Stimulated activated CD8-positive, alpha-beta memory T cell treated with anti-CD3 and anti-CD28 coated beads, Interleukin-4, amount 100 ng/mL, for 1 hour (primary cell): ENCODE results near the gene PARVG.

Experiments used
- DNase-seq, 2 donors: peaks; one replicate each; pipeline ENCODE4 v3.0.0-alpha.2; 2020; ENCODE audit warnings: low read depth in 2 of 2, low spot score in 1 of 2

PARVG gene, protein sequence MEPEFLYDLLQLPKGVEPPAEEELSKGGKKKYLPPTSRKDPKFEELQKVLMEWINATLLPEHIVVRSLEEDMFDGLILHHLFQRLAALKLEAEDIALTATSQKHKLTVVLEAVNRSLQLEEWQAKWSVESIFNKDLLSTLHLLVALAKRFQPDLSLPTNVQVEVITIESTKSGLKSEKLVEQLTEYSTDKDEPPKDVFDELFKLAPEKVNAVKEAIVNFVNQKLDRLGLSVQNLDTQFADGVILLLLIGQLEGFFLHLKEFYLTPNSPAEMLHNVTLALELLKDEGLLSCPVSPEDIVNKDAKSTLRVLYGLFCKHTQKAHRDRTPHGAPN

DNA sequence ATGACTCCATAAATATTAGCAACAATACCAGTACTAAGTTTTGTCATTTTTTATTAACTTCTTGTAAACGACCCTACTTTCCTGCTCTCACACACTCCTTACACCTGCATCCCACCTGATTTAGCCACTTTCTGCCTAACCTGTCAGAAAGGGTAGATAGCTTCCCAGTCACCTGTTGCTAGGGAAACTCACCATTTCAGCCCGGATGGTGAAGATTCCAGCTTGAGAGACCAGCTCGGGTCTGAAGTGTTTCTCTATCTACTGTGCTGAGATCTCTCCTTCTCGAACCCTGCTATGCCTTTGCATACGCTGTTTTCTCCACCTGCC is at the start of gene PARVG:
Gene PARVG, plus strand, starts transcription at position 220 of the 327 bp plus-strand sequence. CDS start 2,405 bp downstream, outside the sequence.
- no peak for DNase-seq

DNA sequence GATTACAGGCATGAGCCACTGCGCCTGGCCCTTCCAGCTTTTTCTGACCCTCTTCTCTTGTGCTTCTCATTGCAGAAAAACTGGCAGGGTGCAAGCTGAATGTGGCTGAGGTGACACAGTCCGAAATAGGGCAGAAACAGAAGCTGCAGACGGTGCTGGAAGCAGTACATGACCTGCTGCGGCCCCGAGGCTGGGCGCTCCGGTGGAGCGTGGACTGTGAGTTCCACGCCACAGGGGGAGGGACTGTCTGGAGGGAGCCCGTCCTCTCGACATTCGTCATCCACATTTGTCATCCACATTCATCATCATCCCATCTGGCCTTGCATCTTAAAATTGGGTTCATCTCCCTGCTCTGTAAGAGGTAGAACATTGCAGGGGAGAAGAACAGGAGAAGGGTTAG is 49.3 kb upstream of the PARVG start:
- no peak for DNase-seq

DNA sequence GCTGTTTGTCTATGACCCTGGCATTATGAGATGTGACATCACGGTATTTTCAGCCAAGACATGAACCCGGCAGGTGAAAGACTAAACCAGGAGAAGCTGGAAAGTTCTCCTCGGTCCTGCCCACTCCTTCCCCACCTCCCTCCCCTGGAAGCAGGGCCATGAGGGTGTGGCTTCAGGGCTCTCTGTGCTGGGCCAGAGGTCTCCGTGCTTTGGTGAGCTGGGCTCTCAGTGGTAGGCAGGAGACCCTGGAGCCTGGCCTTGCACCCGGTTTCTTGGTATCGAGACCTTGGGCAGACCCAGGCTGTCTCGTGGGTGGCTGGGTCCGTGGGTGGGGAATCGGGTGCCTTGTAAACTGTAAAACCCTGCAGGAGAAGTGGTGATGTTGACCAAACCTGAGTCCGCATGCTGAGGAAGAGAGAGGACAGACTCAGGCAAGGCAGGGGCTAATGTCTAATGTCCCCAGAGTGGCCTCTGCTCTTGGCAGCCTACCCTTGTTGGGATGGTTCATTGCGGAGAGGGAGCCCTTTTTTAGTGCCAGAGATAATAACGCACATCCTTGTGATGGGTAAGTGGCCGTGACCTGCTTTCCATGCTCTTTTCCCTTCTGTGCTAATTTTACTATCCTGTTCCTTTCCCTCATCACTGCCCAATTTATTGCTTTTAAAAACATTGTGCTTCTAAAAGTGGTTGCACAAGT is 48.6 kb upstream of the PARVG start:
- DNase-seq = no peak

DNA sequence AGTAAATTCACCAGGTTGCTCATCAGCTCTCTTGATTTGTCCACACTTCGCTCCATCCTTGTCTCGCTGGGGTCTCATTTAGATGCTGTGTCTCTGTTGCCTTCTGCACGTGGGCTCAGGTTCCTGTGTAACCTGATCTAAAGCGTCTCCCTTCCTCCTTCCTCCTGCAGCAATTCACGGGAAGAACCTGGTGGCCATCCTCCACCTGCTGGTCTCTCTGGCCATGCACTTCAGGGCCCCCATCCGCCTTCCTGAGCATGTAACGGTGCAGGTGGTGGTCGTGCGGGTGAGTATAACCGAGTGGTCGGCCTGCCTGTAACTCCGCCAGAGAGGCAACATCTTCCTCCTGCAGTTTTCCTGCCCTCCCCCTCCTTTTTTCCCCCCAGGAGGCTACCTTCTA is 48.0 kb upstream of the PARVG start:
- DNase-seq = no peak

DNA sequence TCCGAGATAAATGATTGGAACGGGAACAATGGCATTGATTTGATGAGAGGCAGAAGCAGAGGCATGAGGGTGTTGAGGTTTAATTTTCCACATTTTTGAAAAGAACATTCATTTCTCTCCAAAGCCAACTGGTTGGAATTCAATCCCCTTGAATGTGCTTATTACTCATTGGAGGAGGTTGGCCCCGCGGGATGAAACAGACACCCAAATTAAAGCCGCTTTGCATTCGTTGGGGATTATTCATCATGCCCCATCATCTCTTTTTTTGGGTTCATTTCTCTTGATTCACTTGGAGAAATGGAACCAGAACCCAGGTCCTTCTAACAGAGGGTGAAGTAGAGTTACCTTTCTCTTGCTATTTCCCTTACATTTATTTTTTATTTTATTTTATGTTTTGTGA is 47.6 kb upstream of the PARVG start:
- DNase-seq = no peak

DNA sequence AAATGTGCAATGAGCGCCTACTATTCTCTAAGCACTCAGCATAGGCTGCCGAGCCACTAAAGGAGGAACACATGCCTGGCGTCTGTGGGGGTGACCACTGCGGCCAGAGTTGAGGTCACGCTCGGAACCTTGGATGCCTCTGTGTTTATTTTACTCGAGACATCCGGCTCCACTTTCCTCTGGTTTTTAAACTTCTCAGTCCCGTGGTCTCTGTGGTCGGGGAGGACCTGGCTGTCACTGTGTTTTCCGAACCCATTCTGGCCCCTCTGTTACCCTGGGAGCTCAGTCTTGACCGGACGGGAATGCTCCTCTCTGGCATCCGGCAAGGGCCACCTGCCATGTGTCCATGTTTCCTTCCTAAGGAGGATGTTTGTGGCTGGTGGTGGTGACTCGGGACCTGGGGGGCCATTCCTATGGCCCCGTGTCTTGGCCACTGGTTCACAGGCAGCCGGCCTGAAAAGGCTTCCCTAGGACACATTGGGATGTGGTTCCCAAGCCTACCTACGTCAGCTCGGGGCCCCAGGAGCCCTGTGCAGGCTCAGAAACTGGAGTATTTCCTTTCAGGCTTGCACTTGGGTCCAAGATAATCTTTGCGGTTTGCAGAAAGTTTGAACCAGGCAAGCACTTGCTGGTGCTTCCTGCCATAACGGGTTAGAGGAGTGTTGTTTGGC is 46.7 kb upstream of the PARVG start:
- no peak for DNase-seq

DNA sequence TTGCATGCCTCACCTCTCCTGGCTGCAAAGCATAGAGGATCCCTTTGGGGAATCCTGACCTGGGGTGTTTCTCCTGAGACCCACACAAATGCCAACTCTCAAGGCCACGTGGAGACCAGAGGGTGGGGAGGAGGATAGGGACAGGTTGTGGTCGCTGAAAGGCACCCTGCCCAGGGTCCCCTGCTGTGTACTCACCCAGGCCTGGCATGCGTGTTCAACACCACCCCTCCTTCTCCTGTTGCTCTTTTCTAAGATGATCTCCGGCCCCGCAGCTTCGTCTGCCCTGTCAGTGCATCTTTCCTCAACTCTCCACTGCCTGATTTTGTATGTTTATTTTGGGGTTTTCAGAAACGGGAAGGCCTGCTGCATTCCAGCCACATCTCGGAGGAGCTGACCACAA is 44.6 kb upstream of the PARVG start:
- no peak for DNase-seq

DNA sequence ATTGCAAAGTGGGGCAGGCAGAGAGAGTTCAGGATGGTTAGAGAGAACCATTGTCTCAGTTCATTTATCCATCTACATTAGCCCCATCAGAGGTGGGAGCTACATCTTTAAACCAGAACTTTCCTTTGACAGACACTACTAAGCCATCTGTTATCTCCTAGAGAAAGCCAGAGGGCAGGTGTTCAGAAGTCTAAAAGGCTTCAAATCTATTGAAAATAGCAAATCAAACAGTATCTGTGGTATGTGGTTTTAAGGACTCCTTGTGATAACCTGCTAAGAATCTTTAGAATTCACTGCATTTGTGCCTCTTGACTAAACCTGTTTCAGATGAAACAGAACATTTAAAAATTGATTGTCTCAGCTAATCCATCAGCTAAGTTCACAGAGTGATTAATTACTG is 43.9 kb upstream of the PARVG start:
- DNase-seq = no peak

DNA sequence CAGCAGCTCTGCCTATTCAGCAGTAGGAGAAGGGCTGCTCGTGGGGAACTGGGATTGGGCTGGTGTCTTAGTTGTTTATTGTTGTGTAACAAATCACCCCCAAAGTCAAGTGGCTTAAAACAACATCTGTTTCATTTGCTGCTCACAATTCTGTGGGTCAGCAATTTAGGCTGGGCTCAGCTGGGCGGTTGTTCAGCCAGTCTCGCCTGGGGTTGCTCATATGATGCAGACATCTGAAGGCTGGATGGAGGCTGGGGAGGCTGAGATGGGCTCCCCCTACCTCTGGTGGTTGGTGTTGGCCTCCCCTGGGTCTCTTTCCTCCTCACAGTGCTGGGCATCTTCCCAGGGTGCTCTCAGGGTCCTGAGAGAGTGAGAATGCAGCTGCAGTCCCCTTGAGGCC is 43.3 kb upstream of the PARVG start:
- DNase-seq = no peak

DNA sequence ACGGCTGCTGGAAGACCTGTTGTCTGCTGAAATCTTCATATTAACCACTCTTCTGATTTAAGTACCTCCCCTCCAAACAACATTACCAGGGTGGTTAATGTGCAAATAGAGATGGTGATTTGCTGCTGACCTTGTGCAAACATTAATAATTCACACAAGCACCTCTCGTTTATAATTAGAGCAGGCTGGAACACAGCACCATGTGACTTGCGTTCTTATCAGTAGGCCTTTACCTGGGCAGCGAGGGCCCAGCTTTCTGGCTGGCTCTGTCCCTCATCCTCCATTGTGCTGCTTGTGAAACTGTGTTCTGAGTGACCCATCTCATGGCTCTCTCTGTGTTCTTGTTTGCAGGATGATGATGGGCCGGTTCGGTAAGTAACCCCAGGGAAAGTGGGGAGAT is 41.0 kb upstream of the PARVG start:
- DNase-seq = no peak

DNA sequence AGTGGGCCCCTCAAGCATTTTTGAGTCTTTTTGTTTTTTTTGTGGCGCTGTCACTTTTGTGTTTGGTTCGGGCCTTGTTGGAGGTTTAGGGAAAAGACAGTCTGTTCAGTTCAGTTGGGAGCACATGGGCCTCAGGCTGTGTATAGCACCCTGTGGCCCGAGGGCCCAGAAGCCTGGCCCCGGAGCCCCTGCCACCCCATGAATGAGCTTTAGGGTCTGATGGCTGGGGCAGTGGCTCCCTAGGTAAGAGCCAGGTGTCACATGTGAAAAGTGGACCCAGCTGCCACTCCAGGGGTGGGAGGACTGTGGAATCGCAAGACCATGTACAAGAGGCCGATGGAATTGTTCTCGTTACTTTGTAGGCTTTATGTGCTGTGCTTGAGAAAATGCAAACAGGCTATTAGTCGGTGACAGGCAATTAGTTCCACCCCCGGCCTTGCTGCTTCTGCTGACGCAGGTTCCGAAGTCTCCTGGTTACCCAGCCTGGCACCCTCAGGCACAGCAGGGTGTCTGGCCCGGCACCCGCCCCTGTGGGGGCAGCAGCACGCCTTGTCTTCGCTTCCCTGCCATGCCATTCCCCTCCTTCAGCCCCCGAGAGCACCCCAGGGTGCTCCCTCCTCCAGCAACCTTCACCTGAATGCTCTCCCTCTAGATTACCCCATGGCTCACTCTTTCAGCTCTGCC is 38.2 kb upstream of the PARVG start:
- no peak for DNase-seq

DNA sequence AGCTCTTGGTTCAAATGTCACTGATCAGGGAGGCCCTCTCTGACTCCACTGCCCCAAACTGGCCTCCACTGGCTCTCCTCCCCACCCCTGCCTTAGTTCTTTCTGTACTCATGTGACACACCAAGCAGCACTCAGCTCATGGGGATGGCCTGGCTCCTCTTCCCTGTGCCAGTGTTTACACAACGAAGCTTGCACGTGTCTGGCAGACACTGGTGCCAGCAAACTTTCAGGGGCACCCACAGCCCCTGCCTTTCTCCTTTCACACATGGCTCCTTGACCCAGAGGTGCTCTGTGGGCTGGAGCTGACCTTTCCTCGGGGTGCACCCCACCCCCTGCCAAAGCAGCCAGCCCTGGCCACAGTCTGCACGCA is 37.6 kb upstream of the PARVG start:
- no peak for DNase-seq

DNA sequence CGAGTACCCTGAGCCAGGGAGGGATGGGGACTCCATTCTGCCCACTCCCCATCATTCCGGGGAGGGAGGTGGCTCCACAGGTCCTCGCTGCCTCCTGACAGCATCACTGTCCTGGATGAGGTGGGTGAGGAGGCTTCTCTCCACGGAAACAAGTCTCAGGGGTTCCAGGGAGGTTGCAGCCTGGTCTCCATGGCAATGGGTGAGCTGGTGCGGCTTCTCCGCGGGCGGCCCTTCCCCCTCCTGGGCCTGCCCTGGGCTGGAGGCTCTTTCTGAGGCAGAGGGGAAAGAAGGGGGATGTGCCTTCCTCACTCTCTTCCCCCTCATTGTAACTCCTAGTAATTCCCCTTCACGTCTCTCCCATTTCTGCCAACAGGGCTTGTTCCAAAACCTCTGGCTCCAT is 37.1 kb upstream of the PARVG start:
- no peak for DNase-seq

DNA sequence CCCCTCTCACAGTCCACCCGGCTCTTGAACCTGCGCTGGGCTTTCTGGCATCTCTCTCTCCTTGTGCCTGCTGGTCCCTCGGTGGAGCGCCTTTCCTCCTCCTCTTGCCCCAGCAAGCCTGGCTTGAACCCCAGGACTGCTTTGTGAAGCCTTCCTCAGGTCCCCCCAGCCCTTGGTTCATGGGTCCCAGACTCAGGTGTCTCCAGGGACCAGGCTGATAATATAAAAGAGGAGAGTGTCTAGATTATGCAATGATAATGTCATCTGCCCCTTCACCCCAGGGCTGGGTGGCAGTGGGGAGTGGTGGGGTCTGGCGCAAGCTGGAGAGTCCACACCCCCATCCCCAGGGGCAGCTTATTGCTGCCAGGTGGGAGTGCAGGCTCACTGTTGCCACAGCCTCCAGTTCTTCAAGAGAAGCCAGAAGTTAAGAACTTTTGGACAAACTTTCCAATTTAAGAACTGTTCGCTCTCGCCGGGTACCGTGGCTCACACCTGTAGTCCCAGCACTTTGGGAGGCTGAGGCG is 36.6 kb upstream of the PARVG start:
- no peak for DNase-seq

DNA sequence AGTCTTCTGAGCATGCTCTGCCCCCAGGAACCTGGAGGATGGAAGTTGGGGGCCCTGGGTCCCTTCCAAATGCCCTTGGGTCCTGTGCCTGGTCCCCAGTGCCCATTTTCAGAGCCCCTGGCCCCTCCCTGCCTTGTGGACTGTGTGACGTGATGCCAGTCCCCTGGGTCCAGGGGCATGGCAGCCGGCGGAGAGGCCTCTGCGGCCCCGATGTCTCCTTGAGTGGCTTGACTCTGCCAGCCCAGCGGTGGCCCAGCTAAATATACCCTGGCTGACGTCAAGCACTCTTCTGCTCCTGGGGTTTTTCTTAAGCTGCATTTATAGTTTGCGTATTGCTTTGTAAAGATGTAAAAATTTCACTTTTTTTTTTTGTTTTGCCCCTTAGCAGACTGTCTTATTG is 35.2 kb upstream of the PARVG start:
- DNase-seq = no peak

DNA sequence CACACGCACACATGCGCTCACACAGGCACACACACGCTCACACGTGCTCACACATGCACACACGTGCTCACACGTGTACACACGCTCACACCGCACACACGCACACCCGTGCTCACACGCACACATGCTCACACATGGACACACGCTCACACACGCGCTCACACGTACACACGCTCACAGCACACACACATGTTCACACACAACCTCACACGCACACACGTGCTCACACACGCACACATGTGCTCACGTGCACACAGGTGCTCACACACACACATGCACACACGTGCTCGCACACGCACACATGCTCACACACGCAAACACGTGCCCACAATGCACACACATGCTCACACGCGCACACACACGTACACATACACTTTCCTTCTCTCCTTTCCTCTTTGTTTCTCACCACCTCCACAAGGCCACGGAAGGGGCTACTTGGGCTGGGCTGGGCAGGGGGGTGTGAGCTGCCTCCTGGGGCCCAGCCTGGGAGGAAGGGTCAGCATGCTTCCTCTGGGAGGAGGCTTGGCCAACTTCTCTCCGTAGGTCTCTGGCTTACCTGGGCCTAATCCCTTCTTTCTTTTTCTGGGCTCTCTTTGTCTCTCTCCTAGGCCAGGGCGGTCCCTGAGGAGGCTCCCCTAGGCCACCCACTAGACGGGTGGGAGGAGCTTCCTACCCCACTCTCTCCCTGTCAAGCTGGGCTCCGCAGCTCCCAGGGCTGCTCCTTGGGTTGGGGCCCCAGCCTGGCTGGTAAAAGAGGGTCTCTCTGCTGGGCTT is 34.5 kb upstream of the PARVG start:
- DNase-seq = no peak

DNA sequence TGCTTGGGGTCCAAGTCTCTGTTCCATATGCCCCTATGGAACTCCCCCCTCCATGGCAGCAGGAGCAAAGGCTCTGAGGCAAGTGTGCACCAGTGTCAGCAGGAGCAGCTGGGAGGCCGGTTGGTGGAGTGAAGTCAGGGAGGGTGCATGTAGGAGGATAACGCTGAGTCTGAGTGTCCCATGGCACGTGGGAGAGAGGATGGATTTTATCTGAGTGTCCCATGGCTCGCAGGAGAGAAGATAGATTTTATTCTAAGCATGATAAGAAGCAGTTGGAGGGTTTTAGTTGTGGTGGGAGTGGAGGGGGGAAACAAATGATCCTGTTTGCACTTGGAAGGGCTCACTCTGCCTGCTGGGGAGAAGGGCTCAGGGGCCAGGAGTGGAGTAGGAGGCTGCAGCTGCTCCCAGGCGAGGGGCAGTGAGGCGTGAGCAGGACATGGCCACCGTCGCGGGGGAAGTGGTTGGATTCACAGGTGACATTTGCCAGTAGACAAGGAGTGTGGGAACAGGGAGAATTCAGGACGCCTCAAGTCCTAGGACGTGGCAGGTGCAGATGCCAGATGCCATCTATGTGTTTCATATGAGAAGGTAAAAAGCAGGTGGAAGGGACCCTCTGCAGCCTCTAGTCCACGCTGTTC is 33.6 kb upstream of the PARVG start:
- DNase-seq = no peak

DNA sequence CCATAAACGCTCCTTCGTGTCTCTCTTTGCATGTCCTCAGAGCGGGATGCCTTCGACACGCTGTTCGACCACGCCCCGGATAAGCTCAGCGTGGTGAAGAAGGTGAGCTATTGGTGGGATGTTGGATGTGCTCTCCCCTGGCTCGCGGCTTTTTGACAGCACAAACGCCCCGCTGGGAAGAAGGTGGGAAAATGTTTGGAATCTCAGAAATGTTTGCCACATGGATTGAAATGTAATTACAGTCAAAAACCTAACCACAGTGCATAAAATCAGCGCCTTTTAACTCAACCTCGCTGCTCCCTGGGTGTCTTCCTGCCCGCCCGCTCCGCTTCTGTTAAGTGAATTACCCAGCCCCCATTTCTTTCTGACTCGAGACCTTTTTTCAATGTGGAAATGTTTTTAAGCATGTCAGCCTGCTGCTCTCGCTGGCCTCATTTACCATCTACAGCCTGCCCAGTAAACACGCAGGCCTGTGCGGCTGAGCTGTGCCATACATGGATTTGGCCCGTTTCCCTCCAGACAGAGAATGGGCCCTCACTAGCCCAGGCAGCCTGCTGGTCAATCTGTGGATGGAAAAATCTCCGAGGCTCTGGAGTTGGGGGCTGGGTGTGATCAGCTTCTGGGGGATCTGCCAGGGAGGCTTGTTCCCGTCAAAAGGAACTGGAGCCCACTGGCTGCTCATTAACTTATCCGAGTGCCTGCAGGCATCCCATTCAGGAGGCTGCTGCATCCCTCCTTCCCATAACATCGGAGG is 32.7 kb upstream of the PARVG start:
- no peak for DNase-seq

DNA sequence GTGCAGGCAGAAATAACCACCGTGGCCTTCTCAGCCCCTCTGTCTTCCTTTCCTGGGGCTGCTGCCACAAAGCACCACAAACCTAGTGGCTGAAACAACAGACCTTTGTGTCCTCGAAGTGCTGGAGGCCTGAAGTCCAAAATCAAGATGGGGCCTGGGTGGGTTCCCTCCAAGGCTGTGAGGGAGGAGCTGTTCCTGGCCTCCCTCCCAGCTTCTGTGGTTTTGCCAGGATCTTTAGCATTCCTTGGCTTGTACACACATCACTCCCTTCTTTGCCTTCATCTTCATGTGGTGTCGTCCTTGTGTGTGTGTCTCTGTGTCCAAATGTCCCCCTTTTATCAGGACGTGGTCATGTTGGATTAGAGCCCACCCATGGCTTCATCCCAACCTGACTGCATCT is 29.0 kb upstream of the PARVG start:
- no peak for DNase-seq

DNA sequence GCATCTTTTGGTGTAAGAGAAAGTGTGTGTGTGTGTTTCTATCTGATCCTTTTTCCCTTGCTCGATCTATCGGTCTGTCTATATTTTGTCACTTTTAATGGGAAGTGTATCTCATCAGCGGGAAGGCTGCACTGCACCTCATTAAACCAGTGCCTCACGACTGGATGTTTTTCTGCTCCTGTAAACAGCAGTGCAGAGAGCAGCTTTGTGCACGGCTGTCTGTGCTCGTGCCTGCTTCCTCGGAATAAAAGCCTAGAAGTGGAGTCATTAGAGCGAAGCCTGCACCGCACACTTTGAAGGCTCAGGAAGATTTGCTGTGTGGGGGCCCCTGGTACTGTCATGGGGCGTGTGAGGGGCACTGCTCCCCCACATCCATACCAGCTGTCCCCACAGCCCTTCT is 27.0 kb upstream of the PARVG start:
- no peak for DNase-seq
